Panc1 (cell line): ENCODE measurements around the gene CPLANE2. TPM values are rescaled to one million over a fixed set of nuclear protein-coding genes. Genes with fewer than 3 reads are reported as not detected.

ENCODE experiments used
- ATAC-seq: fragments of 200-7000 bp; cut with Tn5 transposase; 2 replicates; pipeline ENCODE4 v1.9.1; 2020; ENCODE audit warnings: mild to moderate bottlenecking, moderate library complexity
- BruUV-seq: library from RNA; stranded (reverse); fragments of 400-500 nt; replicated peaks from 2 replicates; lab custom pipeline; 2021; lab: Mats Ljungman, UMichigan
- CTCF ChIA-PET: fragments of 300-600 bp; sonication (Branson Sonifier 250); formaldehyde crosslinking; loops from one replicate; lab custom pipeline; 2022; ENCODE audit warnings: antibody characterized with exemption; lab: Charles Lee
- POLR2A ChIA-PET: fragments of 300-600 bp; sonication (Branson Sonifier 250); formaldehyde crosslinking; loops from one replicate; lab custom pipeline; 2022; ENCODE audit warnings: antibody characterized with exemption; lab: Charles Lee
- DNase-seq: peaks from one replicate; pipeline ENCODE4 v3.0.0-alpha.2; 2010; ENCODE audit warnings: low read depth, low spot score
- H3K27ac ChIP-seq: 2 replicates; pipeline ENCODE4 v1.5.1; 2011; ENCODE audit warnings: mild to moderate bottlenecking, low read length, inconsistent platforms
- H3K27me3 ChIP-seq: fragments of 200-500 bp; sonication (Bioruptor generic); 2 replicates; pipeline ENCODE4 v1.6.0; 2014; ENCODE audit warnings: low read length, inconsistent platforms; ENCODE audit not compliant: control insufficient read depth, insufficient read depth
- H3K36me3 ChIP-seq: fragments of 200-500 bp; sonication (Bioruptor generic); 2 replicates; pipeline ENCODE4 v1.5.1; 2014; ENCODE audit warnings: inconsistent platforms, mild to moderate bottlenecking, low read length, moderate library complexity; ENCODE audit not compliant: control insufficient read depth, insufficient read depth
- H3K4me1 ChIP-seq: 2 replicates; pipeline ENCODE4 v1.5.1; 2011; ENCODE audit warnings: inconsistent platforms, mild to moderate bottlenecking, low read length, moderate library complexity; ENCODE audit not compliant: control insufficient read depth, insufficient read depth
- H3K4me3 ChIP-seq, 2 experiments: 2 replicates each; pipeline ENCODE4 v1.5.1; 2011 to 2012; ENCODE audit warnings: low read depth in 2 of 2, low read length in 2 of 2, mild to moderate bottlenecking in 2 of 2, inconsistent platforms in 1 of 2, moderate library complexity in 1 of 2
- H3K9me3 ChIP-seq: fragments of 200-500 bp; sonication (Bioruptor generic); 2 replicates; pipeline ENCODE4 v1.5.1; 2014; ENCODE audit warnings: low read depth, mild to moderate bottlenecking, inconsistent platforms, low read length, moderate library complexity; ENCODE audit not compliant: control insufficient read depth, insufficient read depth
- POLR2AphosphoS5 ChIP-seq: IDR thresholded peaks from 2 replicates; pipeline ENCODE4 v1.6.1; 2012; ENCODE audit warnings: mild to moderate bottlenecking, low read depth, low read length, moderate library complexity
- SIN3A ChIP-seq: IDR thresholded peaks from 2 replicates; pipeline ENCODE4 v1.6.1; 2012; ENCODE audit warnings: low read depth, mild to moderate bottlenecking, low read length, moderate library complexity, borderline replicate concordance; ENCODE audit not compliant: insufficient read depth
- TCF7L2 ChIP-seq: IDR thresholded peaks from 2 replicates; pipeline ENCODE4 v1.6.1; 2011; ENCODE audit warnings: mild to moderate bottlenecking, low read depth, low read length, inconsistent platforms
- in situ Hi-C: cut with HindIII; loops from 2 replicates; pipeline ENCODE4 v1.10.0; 2016; ENCODE audit warnings: low sequenced_read_pairs, low pct_unique_long_range_greater_than_20kb
- intact Hi-C: fragments of 100-400 bp; cut with micrococcal nuclease; formaldehyde crosslinking; loops from one replicate; pipeline ENCODE4 v1.10.0; 2022; ENCODE audit not compliant: unreplicated experiment
- total RNA-seq: library from RNA; stranded (reverse); gene quantifications from one replicate; pipeline ENCODE4 v1.2.1, GENCODE V29; 2021; ENCODE audit not compliant: unreplicated experiment
- TF ChIP-seq, protein P1 (sequence below): fragments of 450-650 bp; IDR thresholded peaks from 2 replicates; pipeline ENCODE4 v1.5.1; 2017; ENCODE audit warnings: mild to moderate bottlenecking
- TF ChIP-seq, protein P2 (sequence below), 2 experiments: IDR thresholded peaks; 2 replicates each; pipeline ENCODE4 v1.6.1; 2011 to 2012; ENCODE audit warnings: low read depth in 2 of 2, control low read depth in 1 of 2, low read length in 1 of 2, mild to moderate bottlenecking in 1 of 2, moderate library complexity in 1 of 2; ENCODE audit not compliant: insufficient read depth in 1 of 2

The CPLANE2 gene
- total RNA-seq, 1 experiment from 2014 or later: 17.8 TPM

DNA sequence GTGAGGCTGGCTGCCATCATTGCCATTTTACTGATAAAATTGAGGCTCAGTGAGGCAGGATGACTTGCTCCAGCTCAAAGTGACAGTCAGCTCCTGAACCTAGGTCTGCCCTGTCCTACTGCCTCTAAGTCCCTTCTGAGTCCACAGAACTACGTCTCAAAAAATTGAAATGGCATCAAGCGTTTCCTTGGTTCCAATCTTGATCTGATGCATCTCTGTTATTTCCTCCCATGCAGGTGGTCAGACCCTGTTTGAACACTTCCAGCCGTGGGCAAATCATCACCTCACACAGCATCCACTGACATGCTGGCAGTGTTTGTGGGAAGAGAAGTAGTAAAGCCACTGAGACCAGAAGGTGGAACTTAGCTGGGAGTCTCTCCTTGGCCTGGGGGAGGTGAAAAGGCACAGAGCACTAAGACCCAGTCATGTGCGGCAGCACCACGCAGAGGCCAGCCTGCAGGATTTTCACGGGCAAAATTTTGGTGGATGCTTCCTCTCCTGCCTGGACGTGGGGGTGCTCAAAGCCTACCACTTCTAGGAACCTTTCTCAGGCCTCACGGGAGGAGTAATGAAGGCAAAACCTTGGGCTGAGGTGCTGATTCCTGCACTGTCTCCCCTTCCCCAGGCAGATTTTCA lies 7.8 kb upstream of the CPLANE2 start:
- POLR2A ChIA-PET: no interaction called here
- DNase-seq: no peak
- H3K4me3 ChIP-seq: no peak overlapping the region

DNA sequence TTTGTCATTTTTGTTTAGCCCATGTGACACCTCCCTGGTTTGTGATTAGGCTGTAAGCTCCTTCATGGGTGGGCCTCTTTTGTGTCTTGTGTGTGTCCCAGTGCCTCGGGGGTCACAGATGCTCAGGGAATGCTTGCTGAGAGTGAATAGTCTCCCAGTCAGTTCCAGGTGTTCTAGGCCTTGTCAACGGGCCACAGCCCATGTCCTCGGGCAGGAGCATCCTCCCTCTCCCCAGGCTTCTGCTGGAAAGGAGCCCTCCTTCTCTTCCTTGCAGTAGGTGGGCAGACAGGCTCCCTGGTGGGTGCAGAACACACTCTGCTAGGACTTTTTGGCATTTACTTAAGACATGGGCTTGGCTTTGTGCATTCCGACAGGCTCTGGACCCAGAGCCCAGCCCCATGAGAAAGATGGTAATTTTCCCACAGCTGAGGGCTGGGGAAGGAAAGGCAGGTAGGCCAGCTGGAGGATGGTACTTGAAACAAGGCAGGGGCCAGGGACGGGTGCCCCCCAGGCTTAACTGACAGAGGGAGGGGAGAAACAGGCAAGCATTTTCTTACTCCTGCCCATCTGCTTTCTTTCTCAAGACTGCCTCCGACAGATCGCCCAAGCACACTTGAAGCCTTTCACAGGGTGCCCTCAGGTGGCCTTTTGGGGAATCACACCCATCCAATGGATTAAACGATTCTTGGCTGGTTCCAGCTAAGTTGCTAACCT lies 7.1 kb upstream of the CPLANE2 start:
- no TSS peak for BruUV-seq
- TF ChIP-seq, protein P1, sequence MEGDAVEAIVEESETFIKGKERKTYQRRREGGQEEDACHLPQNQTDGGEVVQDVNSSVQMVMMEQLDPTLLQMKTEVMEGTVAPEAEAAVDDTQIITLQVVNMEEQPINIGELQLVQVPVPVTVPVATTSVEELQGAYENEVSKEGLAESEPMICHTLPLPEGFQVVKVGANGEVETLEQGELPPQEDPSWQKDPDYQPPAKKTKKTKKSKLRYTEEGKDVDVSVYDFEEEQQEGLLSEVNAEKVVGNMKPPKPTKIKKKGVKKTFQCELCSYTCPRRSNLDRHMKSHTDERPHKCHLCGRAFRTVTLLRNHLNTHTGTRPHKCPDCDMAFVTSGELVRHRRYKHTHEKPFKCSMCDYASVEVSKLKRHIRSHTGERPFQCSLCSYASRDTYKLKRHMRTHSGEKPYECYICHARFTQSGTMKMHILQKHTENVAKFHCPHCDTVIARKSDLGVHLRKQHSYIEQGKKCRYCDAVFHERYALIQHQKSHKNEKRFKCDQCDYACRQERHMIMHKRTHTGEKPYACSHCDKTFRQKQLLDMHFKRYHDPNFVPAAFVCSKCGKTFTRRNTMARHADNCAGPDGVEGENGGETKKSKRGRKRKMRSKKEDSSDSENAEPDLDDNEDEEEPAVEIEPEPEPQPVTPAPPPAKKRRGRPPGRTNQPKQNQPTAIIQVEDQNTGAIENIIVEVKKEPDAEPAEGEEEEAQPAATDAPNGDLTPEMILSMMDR: peak; percentile 93
- TF ChIP-seq, protein P2, sequence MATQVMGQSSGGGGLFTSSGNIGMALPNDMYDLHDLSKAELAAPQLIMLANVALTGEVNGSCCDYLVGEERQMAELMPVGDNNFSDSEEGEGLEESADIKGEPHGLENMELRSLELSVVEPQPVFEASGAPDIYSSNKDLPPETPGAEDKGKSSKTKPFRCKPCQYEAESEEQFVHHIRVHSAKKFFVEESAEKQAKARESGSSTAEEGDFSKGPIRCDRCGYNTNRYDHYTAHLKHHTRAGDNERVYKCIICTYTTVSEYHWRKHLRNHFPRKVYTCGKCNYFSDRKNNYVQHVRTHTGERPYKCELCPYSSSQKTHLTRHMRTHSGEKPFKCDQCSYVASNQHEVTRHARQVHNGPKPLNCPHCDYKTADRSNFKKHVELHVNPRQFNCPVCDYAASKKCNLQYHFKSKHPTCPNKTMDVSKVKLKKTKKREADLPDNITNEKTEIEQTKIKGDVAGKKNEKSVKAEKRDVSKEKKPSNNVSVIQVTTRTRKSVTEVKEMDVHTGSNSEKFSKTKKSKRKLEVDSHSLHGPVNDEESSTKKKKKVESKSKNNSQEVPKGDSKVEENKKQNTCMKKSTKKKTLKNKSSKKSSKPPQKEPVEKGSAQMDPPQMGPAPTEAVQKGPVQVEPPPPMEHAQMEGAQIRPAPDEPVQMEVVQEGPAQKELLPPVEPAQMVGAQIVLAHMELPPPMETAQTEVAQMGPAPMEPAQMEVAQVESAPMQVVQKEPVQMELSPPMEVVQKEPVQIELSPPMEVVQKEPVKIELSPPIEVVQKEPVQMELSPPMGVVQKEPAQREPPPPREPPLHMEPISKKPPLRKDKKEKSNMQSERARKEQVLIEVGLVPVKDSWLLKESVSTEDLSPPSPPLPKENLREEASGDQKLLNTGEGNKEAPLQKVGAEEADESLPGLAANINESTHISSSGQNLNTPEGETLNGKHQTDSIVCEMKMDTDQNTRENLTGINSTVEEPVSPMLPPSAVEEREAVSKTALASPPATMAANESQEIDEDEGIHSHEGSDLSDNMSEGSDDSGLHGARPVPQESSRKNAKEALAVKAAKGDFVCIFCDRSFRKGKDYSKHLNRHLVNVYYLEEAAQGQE (IDR thresholded peaks at IDR 0.05; ENCODE audit: insufficient read depth in 1 of 2, low read depth in 2 of 2, low read length in 1 of 2): no peak
- TF ChIP-seq TCF7L2 (no peak), POLR2AphosphoS5 (peak; percentile 14), SIN3A (no peak)
- POLR2A ChIA-PET: no interaction called here

More for the DNA sequence above, 7.8 kb upstream of the CPLANE2 start:
- Histone ChIP-seq H3K27me3 (no peaks in the 10 kb centered on the region), H3K4me1 (peaks cover 6% of the 10 kb centered on the region), H3K9me3 (no peaks in the 10 kb centered on the region), H3K27ac (no peak overlapping the region), H3K36me3 (peaks cover 4% of the 10 kb centered on the region)
- intact Hi-C loops (loop anchor here (2.0 kb wide), 1 partner anchor 166 kb away; no protein-coding TSS in a partner anchor), in situ Hi-C loops (no loop called here)
- CTCF ChIA-PET: interaction anchor here (0.5 to 0.8 kb wide), 2 partner anchors 74 to 166 kb away, joined by 4 to 6 read pairs; no protein-coding TSS in a partner anchor
- peak; percentile 58 for ATAC-seq
- TF ChIP-seq TCF7L2 (no peak), SIN3A (no peak)
- TF ChIP-seq, protein P1: peak; percentile 75
- TF ChIP-seq, protein P2 (IDR thresholded peaks at IDR 0.05; ENCODE audit: insufficient read depth in 1 of 2, low read depth in 2 of 2, low read length in 1 of 2): no peak
- TSS peak; percentile 27 for BruUV-seq

More for the DNA sequence above, 7.1 kb upstream of the CPLANE2 start:
- peaks cover 2% of the 10 kb centered on the region; the same call in 1 of the 2 replicates for H3K36me3 ChIP-seq
- in situ Hi-C loops (no loop called here), intact Hi-C loops (loop anchor here (2.0 kb wide), 1 partner anchor 165 kb away; no protein-coding TSS in a partner anchor)
- H3K27ac ChIP-seq: no peak overlapping the region
- CTCF ChIA-PET: interaction anchor here (0.5 to 0.8 kb wide), 2 partner anchors 75 to 165 kb away, joined by 4 to 6 read pairs; no protein-coding TSS in a partner anchor
- DNase-seq (peak; percentile 74), ATAC-seq (peak; percentile 91)
- no peaks in the 10 kb centered on the region for H3K9me3 ChIP-seq
- H3K4me1 ChIP-seq: peaks cover 4% of the 10 kb centered on the region
- no peaks in the 10 kb centered on the region for H3K27me3 ChIP-seq
- no peak overlapping the region for H3K4me3 ChIP-seq
